Prostate gland (tissue), 2 donors: ENCODE data around the gene XPR1.

ENCODE experiments used
- CTCF ChIP-seq, 4 experiments: fragments of 200-600 bp in 2 of 4; fragments of 450-650 bp in 2 of 4; sonication (generic) in 2 of 4; IDR thresholded peaks; 1 replicate in 3 of 4; 2 replicates in 1 of 4; pipeline ENCODE4 v1.5.1; 2016 to 2019; ENCODE audit warnings: antibody characterized with exemption in 4 of 4, mild to moderate bottlenecking in 2 of 4, moderate library complexity in 2 of 4
- POLR2A ChIP-seq: fragments of 450-650 bp; IDR thresholded peaks from one replicate; pipeline ENCODE4 v1.6.1; 2016; ENCODE audit warnings: antibody characterized with exemption, mild to moderate bottlenecking
- POLR2AphosphoS5 ChIP-seq: sonication (generic); formaldehyde crosslinking; IDR thresholded peaks from one replicate; pipeline ENCODE4 v1.6.1; 2017; ENCODE audit warnings: antibody characterized with exemption

DNA sequence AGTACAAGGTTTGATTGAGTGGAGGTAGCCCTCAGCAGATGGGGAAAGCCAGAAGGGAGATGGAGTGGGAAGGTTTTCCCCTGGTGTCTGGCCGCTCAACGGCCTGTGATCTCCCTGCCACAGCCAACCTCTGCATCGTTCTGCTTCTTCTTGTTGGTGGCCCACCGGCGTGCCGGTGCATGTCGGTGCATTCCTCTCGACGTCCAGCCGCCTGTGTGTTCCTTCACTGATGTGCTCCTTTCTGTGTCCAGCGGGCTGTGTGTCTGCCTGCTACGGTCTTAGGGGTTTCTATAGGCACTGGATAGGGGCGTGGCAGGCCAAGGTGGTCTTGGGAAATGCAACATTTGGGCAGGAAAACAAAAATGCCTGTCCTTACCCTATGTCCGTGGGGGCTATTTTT lies 101.0 kb downstream of the XPR1 start:
- TF ChIP-seq POLR2AphosphoS5 (no peak), CTCF (IDR thresholded peaks at IDR 0.05) (no peak), POLR2A (no peak)
